ENCODE results near the gene INTU.

The INTU gene

DNA sequence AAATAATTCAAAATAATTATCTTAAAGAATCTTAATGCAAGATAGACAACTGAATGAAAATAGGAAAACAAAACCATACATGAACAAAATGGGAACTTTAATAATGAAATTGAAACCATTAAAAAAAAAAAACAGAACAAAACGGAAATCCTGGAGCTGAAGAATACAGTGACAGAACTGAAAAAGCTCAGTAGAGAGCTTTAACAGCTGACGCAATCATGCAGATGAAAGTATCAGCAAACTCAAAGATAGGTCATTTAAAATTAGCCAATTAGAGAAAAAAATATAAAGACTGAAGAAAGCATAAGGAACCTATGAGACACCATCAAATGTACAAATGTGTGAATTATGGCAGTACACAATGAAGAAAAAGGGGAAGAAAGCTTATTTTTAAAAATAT is 116.2 kb downstream of the INTU start:
- DNase-seq (ENCODE audit: low spot score), result no peak

GRCh38 chr4:127756906-127757305 is 124.1 kb downstream of the INTU start:
- DNase-seq (ENCODE audit: low spot score), result no peak

GRCh38 chr4:127759228-127759820 is 126.6 kb downstream of the INTU start:
- DNase-seq (ENCODE audit: low spot score), result no peak

DNA sequence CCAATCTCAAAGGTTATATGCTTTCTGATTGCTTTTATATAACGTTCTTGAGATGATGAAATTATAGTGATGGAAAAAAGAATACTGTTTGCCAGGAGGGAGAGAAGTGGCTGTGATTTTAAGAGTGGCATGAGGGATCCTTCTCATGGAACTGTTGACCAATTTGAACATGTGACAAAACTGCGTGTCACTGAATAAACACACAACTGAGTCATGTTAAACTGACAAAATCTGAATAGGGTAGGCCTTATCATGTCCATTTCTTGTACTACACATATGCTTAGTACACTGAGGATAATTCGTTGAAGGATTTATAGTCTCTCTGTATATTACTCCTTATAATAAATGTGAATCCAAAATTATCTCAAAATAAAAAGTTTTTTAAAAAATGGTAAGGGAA is 127.1 kb downstream of the INTU start:
- no peak for DNase-seq (ENCODE audit: low spot score)

GRCh38 chr4:127771535-127772275 is 138.9 kb downstream of the INTU start:
- DNase-seq (ENCODE audit: low spot score), result no peak

GRCh38 chr4:127772769-127773671 is 140.3 kb downstream of the INTU start:
- DNase-seq (ENCODE audit: low spot score), result no peak

DNA sequence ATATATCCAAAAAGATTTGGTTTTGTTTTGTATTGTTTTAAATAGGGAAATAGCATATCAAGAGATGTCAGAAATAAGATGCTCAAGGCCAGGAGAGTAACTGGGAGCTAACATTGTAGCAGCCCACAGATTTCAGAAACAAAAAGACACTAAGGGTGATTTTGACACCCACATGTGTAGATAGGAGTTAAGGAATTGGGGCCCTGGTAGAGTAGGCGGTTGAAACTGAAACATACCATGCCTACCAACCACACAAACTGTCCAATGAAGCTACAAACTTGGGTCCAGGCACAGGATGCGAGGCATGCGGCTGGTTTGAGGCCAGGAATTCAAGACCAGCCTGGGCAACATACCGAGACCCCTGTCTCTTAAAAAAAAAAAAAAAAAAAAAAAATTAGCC is 143.1 kb downstream of the INTU start:
- DNase-seq (ENCODE audit: low spot score), result no peak
